ENCODE measurements around the gene KNDC1. TPM values are rescaled to one million over a fixed set of nuclear protein-coding genes. Genes with fewer than 3 reads are reported as not detected.

The KNDC1 gene
- total and polyA plus RNA-seq, 2 experiments from 2014 or later, result 1.8 to 16.0 TPM

DNA sequence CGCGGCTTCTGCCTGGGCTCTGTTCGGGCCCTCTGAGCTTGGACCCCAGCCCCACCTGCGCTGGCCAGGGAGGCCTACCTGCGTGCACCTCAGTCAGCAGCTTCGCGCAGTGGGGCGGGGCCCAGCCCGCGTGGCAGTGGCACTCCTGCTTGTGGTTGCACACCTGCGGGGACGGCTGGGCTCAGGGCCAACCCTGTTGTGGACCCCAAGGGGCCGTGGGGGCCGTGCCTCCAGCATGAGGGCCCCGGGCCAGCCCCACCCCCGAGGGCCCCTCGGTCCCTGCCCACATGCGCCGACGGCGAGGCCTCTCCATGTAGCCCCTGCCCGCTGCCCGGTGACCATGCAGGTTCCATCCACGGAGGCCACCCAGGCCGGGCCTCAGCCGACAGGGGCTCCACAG lies 109.3 kb downstream of the KNDC1 start:
- ATAC-seq, result no peak
- TF ChIP-seq, protein P1, sequence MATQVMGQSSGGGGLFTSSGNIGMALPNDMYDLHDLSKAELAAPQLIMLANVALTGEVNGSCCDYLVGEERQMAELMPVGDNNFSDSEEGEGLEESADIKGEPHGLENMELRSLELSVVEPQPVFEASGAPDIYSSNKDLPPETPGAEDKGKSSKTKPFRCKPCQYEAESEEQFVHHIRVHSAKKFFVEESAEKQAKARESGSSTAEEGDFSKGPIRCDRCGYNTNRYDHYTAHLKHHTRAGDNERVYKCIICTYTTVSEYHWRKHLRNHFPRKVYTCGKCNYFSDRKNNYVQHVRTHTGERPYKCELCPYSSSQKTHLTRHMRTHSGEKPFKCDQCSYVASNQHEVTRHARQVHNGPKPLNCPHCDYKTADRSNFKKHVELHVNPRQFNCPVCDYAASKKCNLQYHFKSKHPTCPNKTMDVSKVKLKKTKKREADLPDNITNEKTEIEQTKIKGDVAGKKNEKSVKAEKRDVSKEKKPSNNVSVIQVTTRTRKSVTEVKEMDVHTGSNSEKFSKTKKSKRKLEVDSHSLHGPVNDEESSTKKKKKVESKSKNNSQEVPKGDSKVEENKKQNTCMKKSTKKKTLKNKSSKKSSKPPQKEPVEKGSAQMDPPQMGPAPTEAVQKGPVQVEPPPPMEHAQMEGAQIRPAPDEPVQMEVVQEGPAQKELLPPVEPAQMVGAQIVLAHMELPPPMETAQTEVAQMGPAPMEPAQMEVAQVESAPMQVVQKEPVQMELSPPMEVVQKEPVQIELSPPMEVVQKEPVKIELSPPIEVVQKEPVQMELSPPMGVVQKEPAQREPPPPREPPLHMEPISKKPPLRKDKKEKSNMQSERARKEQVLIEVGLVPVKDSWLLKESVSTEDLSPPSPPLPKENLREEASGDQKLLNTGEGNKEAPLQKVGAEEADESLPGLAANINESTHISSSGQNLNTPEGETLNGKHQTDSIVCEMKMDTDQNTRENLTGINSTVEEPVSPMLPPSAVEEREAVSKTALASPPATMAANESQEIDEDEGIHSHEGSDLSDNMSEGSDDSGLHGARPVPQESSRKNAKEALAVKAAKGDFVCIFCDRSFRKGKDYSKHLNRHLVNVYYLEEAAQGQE (IDR thresholded peaks at IDR 0.05; ENCODE audit: unreplicated experiment), result no peak
- TF ChIP-seq ZNF331 (CRISPR knock-in tag; IDR thresholded peaks at IDR 0.05; ENCODE audit: low read depth) (no peak), JUNB (IDR thresholded peaks at IDR 0.05; ENCODE audit: unreplicated experiment) (no peak), CREB1 (CRISPR knock-in tag; IDR thresholded peaks at IDR 0.05; ENCODE audit: low read depth) (no peak), NANOG (IDR thresholded peaks at IDR 0.05; ENCODE audit: borderline replicate concordance) (no peak), EZH2phosphoT487 (IDR thresholded peaks at IDR 0.05; ENCODE audit: unreplicated experiment) (no peak), EZH2 (IDR thresholded peaks at IDR 0.05; ENCODE audit: low read depth, unreplicated experiment) (no peak), POLR2AphosphoS5 (IDR thresholded peaks at IDR 0.05; ENCODE audit: low read depth) (no peak), STAT1 (IDR thresholded peaks at IDR 0.05; ENCODE audit: unreplicated experiment) (no peak)
- no peak overlapping the region for H3K27ac Mint-ChIP-seq
- Histone ChIP-seq H3K9me2 (ENCODE audit: insufficient read depth) (no peaks in the 10 kb centered on the region), H3K4me2 (no peak overlapping the region), H3F3A (replicated peaks; ENCODE audit: low read depth) (no peaks in the 10 kb centered on the region), H4K20me1 (replicated peaks; ENCODE audit: insufficient read depth) (no peaks in the 10 kb centered on the region), H3K4me3 (no peak overlapping the region), H2AFZ (no peak overlapping the region), H3K4me1 (ENCODE audit: insufficient read depth) (no peaks in the 10 kb centered on the region), H3K79me2 (replicated peaks; ENCODE audit: insufficient read depth) (no peaks in the 10 kb centered on the region), H3K27me3 (ENCODE audit: insufficient read depth) (no peaks in the 10 kb centered on the region), H3K36me3 (ENCODE audit: insufficient read depth) (no peaks in the 10 kb centered on the region), H3K27ac (ENCODE audit: low read depth) (no peak overlapping the region)
- H3K9me3 Mint-ChIP-seq, result no peaks in the 10 kb centered on the region
- peaks cover 6% of the 10 kb centered on the region for H3K27me3 Mint-ChIP-seq (ENCODE audit: insufficient read depth, low read depth, poor library complexity)
- peaks cover 3% of the 10 kb centered on the region; the same call in 1 of the 3 replicates for H3K36me3 Mint-ChIP-seq (ENCODE audit: low read depth)
- no peak overlapping the region for H3K4me3 Mint-ChIP-seq
- H3K4me1 Mint-ChIP-seq, result no peaks in the 10 kb centered on the region; the same call in 2 of the 3 replicates
- no peak for DNase-seq (ENCODE audit: low spot score)

DNA sequence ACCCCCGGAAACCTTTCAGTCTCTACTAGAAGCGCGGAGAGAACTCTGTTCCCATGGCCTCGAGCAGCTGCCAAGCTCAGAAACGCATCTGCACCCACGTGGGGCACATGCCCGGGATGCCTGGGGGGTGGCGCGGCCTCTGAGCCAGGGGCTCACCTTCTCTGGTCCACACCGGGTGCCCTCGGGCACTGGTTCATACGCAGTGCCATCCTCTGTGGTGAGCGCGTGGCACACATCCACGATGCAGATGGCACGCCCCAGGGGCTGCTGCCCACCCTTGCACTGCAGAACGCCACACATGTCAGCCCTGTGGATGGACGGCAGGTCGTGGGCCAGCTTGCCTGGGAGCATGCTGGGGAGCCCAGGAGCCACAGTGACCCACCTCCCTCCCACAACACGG lies 110.2 kb downstream of the KNDC1 start:
- ATAC-seq (no peak), DNase-seq (ENCODE audit: low spot score) (no peak)
- Mint-ChIP-seq H3K4me3 (no peak overlapping the region), H3K4me1 (no peaks in the 10 kb centered on the region; the same call in 2 of the 3 replicates), H3K27ac (no peak overlapping the region), H3K36me3 (ENCODE audit: low read depth) (peaks cover 3% of the 10 kb centered on the region; the same call in 1 of the 3 replicates), H3K9me3 (no peaks in the 10 kb centered on the region), H3K27me3 (ENCODE audit: insufficient read depth, low read depth, poor library complexity) (peaks cover 6% of the 10 kb centered on the region)
- Histone ChIP-seq H3K4me3 (no peak overlapping the region), H3K4me2 (no peak overlapping the region), H3K27ac (ENCODE audit: low read depth) (no peak overlapping the region), H4K20me1 (replicated peaks; ENCODE audit: insufficient read depth) (no peaks in the 10 kb centered on the region), H3K9me2 (ENCODE audit: insufficient read depth) (no peaks in the 10 kb centered on the region), H3K36me3 (ENCODE audit: insufficient read depth) (no peaks in the 10 kb centered on the region), H2AFZ (no peak overlapping the region), H3K79me2 (replicated peaks; ENCODE audit: insufficient read depth) (no peaks in the 10 kb centered on the region), H3K4me1 (ENCODE audit: insufficient read depth) (no peaks in the 10 kb centered on the region), H3K27me3 (ENCODE audit: insufficient read depth) (no peaks in the 10 kb centered on the region), H3F3A (replicated peaks; ENCODE audit: low read depth) (no peaks in the 10 kb centered on the region)
- TF ChIP-seq, protein P1 (IDR thresholded peaks at IDR 0.05; ENCODE audit: unreplicated experiment), result no peak
- TF ChIP-seq EZH2 (IDR thresholded peaks at IDR 0.05; ENCODE audit: low read depth, unreplicated experiment) (no peak), STAT1 (IDR thresholded peaks at IDR 0.05; ENCODE audit: unreplicated experiment) (no peak), ZNF114 (CRISPR knock-in tag; IDR thresholded peaks at IDR 0.05) (no peak)

All from GM23338 (cell line).